NCI-H2171 (cell line): Measurements from ENCODE around the gene KIR3DL3.
"Not testable (repeated sequence)": the region's sequence is repeated elsewhere in the genome, so short reads cannot be mapped to it uniquely, and the experiment has no call there.

Source experiments
- DNase-seq: peaks from one replicate; lab custom pipeline; 2025; lab: John Stamatoyannopoulos, UW

The KIR3DL3 gene

DNA sequence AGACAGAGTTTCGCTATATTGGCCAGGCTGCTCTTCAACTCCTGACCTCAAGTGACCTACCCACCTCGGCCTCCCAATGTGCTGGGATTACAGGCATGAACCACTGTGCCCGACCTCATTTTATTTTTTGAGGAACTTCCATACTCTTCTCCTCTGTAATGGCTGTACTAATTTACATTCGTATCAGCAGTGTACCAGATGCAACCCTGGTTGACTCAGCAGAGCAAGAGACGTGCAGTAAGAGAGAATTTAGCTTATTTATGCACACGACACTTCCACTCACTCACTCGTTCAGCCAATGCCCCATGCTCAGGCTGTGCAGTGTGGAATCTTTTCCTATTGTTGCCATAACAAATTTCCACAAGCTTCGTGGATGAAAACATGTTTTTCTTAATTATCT lies 6.9 kb downstream of the KIR3DL3 start:
- DNase-seq, result no peak

DNA sequence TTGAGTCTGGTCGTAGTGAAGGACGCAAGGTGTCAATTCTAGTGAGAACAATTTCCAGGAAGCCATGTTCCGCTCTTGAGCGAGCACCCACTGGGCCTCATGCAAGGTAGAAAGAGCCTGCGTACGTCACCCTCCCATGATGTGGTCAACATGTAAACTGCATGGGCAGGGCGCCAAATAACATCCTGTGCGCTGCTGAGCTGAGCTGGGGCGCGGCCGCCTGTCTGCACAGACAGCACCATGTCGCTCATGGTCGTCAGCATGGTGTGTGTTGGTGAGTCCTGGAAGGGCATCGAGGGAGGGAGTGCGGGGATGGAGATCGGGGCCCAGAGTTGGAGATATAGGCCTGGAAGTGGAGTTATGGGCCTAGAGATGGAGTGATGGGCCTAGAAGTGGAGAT lies 14.1 kb downstream of the KIR3DL3 start, which contains the start of gene KIR2DL3:
KIR2DL3 (plus strand) TSS at position 208 of the 400 bp plus-strand sequence; CDS start at position 241, 33 bp downstream.
- DNase-seq, result not testable (repeated sequence)

DNA sequence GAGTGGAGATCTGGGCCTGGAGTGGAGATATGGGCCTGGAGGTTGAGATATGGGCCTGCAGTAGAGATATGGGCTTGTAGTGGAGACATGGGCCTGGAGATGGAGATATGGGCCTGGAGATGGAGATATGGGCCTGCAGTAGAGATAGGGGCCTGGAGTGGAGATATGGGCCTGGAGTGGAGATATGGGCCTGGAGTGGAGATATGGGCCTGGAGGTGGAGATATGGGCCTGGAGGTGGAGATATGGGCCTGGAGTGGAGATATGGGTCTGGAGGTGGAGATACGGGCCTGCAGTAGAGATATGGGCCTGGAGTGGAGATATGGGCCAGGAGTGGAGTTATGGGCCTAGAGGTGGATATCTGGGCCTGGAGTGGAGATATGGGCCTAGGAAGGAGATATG lies 14.5 kb downstream of the KIR3DL3 start:
- no peak for DNase-seq

DNA sequence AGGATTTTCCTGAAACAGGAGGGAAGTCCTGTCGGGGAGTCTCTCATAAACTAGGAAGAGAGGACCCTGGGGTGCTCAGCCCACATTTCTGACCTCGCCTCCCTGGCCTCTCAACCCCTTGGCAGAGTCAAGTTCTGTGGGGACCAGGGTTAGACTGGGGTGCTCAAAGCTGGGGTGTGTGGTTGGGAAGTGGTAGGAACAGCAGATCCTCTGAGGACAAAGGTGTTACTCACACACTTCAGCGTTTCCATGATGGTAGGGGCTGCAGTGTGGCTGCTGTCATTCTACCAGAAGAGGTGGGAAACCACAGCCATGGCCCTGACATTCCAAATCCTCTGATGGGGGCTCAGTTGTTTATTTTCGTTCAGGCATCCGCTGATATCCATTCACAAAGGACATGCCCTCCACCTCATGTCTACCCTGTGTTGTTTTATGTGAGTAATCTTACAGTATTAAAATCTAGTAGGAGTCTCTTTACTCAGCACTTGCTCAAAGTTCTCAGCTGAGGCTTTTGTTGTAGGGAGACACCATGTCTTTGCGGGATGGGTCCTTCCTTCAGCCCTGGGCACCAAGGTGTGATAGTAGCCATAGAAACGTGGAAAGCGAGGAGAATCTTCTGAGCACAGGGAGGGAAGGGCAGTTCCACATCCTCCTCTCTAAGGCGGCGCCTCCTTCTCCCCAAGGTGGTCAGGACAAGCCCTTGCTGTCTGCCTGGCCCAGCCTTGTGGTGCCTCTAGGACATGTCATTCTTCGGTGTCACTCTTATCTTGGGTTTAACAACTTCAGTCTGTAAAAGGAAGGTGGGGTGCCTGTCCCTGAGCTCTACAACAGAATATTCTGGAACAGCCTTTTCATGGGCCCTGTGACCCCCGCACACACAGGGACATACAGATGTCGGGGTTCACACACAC lies 15.6 kb downstream of the KIR3DL3 start:
- no peak for DNase-seq

DNA sequence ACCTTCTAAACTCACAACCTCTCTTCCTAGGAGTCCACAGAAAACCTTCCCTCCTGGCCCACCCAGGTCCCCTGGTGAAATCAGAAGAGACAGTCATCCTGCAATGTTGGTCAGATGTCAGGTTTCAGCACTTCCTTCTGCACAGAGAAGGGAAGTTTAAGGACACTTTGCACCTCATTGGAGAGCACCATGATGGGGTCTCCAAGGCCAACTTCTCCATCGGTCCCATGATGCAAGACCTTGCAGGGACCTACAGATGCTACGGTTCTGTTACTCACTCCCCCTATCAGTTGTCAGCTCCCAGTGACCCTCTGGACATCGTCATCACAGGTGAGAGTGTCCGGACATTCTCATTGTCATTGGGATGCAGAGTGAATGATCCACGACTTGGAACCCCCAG lies 17.7 kb downstream of the KIR3DL3 start:
- DNase-seq, result not testable (repeated sequence)

DNA sequence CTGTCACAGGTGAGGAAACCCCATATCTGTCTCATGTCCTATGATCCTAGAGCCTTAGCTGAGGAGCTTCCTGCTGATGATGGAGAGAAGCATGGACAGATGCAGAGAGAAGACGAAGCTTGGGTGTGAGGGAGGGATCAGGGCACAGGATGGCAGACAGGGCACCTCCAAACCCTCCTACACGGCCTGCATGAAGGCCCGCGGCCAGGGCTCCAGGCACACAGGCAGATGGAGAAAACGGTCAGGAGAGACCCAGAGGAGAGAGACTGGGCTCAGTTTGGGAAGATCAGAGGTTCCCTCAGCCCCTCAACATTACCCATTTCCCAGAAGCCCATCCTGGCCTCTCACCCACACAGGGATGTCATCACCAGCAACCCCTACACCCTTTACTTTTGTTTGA lies 19.8 kb downstream of the KIR3DL3 start:
- DNase-seq, result not testable (repeated sequence)

DNA sequence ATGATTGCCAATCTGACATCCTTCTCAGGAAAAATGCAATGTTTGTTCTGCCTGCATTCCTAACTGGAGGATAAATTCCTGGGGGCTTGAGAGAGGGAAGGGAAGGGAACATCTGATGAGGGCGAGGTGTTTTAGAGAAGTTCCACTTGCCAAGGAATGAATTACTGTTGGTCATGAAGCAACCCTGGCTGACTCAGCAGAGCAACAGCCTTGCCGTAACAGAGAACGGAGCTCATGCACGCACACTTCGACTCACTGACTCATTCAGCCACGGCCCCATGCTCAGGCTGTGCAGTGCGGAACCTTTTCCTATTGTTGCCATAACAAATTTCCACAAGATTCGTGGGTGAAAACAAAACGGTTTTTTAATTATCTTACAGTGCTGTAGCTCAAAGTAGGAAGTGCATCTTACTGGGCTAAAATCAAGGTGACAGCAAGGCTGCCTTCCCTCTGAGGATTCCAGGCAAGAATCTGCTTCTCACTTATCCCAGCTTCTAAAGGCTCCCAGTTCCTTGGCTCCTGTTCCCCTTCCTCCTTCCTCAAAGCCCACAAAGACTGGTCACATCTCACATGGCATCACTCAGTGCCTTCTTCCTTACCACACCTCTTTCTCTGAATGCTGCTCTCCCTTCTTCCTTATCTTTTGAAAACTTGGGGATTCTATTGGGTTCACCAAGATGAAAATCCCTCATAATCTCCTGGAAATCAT lies 23.5 kb downstream of the KIR3DL3 start:
- not testable (repeated sequence) for DNase-seq

DNA sequence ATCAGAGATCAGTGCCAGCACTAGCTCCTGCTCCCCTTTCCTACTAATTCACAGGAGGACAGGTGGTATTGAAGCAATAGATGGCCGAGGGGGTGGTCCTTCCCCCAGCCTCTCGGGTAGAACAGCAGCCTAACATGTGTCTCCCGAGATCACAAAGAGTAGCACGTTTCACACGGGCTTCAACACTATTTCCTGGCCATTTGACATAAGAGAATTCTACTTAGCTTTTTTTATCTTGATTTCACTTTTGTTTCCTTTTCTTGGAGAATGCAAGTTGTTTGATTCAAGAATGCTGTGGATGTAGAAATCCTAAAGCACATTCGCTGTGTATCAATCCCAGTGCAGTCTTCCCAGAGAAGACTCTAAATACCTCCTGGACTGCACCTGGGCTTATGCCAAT lies 26.0 kb downstream of the KIR3DL3 start:
- not testable (repeated sequence) for DNase-seq

DNA sequence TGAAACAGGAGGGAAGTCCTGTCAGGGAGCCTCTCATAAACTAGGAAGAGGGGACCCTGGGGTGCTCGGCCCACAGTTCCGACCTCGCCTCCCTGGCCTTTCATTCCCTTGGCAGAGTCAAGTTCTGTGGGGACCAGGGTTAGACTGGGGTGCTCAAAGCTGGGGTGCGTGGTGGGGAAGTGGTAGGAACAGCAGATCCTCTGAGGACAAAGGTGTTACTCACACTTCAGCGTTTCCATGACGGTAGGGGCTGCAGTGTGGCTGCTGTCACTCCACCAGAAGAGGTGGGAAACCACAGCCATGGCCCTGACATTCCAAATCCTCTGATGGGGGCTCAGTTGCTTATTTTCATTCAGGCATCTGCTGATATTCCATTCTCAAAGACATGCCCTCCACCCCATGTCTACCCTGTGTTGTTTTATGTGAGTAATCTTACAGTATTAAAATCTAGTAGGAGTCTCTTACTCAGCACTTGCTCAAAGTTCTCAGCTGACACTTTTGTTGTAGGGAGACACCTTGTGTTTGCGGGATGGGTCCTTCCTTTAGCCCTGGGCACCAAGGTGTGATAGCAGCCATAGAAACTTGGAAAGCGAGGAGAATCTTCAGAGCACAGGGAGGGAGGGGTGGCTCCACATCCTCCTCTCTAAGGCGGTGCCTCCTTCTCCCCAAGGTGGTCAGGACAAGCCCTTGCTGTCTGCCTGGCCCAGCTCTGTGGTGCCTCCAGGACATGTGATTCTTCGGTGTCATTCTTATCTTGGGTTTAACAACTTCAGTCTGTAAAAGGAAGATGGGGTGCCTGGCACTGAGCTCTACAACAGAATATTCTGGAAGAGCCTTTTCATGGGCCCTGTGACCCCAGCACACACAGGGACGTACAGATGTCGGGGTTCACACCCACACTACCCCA lies 32.2 kb downstream of the KIR3DL3 start:
- not testable (repeated sequence) for DNase-seq

DNA sequence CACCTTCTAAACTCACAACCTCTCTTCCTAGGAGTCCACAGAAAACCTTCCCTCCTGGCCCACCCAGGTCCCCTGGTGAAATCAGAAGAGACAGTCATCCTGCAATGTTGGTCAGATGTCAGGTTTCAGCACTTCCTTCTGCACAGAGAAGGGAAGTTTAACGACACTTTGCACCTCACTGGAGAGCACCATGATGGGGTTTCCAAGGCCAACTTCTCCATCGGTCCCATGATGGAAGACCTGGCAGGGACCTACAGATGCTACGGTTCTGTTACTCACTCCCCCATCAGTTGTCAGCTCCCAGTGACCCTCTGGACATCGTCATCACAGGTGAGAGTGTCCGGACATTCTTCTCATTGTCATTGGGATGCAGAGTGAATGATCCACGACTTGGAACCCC lies 34.3 kb downstream of the KIR3DL3 start:
- not testable (repeated sequence) for DNase-seq

DNA sequence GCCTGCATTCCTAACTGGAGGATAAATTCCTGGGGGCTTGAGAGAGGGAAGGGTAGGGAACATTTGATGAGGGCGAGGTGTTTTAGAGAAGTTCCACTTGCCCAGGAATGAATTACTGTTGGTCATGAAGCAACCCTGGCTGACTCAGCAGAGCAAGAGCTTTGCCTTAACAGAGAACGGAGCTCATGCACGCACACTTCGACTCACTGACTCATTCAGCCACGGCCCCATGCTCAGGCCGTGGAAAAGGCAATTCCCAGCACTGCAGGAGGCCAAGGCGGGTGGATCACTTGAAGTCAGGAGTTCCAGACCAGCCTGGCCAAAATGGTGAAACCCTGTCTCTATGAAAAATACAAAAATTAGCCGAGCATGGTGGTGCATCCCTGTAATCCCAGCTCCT lies 40.0 kb downstream of the KIR3DL3 start:
- not testable (repeated sequence) for DNase-seq

DNA sequence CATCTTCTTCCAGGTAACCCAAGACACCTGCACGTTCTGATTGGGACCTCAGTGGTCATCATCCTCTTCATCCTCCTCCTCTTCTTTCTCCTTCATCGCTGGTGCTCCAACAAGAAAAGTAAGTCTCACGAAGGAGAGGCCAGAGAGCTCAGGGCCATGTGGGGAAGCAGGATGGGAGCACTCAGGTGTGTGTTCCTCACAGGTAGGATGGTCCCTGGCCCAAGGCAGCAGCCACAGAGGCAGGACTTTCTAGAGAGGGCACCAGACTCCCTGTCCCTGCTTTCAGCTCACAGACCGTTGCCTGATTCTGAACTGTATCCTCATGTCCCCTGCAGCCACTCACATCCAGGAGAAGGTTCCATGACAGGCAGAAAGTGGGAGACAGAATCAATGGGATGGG lies 42.2 kb downstream of the KIR3DL3 start:
- not testable (repeated sequence) for DNase-seq

DNA sequence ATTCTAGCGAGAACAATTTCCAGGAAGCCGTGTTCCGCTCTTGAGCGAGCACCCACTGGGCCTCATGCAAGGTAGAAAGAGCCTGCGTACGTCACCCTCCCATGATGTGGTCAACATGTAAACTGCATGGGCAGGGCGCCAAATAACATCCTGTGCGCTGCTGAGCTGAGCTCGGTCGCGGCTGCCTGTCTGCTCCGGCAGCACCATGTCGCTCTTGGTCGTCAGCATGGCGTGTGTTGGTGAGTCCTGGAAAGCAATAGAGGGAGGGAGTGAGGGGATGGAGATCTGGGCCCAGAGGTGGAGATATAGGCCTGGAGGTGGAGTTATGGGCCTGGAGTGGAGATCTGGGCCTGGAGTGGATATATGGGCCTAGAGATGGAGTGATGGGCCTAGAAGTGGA lies 45.4 kb downstream of the KIR3DL3 start, which contains the start of gene KIR2DL1:
KIR2DL1 (plus strand) TSS at position 148 of the 400 bp plus-strand sequence; CDS start at position 206, 58 bp downstream.
- not testable (repeated sequence) for DNase-seq

DNA sequence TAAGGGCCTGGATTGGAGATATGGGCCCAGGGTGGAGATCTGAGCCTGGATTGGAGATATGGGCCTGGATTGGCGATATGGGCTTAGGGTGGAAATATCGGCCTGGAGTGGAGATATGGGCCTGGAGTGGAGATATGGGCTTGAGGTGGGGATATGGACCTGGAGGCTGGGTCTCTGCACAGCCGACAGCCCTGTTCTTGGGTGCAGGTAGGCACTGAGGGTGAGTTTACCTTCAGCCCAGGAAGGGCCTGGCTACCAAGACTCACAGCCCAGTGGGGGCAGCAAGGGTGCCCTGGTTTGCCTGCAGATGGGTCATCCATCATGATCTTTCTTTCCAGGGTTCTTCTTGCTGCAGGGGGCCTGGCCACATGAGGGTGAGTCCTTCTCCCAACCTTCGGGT lies 46.3 kb downstream of the KIR3DL3 start:
- not testable (repeated sequence) for DNase-seq

DNA sequence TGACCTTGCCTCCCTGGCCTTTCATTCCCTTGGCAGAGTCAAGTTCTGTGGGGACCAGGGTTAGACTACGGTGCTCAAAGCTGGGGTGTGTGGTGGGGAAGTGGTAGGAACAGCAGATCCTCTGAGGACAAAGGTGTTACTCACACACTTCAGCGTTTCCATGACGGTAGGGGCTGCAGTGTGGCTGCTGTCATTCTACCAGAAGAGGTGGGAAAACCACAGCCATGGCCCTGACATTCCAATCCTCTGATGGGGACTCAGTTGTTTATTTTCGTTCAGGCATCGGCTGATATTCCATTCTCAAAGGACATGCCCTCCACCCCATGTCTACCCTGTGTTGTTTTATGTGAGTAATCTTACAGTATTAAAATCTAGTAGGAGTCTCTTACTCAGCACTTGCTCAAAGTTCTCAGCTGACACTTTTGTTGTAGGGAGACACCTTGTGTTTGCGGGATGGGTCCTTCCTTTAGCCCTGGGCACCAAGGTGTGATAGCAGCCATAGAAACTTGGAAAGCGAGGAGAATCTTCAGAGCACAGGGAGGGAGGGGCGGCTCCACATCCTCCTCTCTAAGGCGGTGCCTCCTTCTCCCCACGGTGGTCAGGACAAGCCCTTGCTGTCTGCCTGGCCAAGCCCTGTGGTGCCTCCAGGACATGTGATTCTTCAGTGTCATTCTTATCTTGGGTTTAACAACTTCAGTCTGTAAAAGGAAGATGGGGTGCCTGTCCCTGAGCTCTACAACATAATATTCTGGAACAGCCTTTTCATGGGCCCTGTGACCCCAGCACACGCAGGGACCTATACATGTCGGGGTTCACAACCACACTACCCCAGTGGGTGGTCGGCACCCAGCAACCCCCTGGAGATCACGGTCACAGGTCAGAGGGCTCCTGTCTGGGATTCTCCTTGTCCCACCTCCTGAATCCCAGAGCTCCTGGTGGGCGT lies 47.0 kb downstream of the KIR3DL3 start:
- not testable (repeated sequence) for DNase-seq

DNA sequence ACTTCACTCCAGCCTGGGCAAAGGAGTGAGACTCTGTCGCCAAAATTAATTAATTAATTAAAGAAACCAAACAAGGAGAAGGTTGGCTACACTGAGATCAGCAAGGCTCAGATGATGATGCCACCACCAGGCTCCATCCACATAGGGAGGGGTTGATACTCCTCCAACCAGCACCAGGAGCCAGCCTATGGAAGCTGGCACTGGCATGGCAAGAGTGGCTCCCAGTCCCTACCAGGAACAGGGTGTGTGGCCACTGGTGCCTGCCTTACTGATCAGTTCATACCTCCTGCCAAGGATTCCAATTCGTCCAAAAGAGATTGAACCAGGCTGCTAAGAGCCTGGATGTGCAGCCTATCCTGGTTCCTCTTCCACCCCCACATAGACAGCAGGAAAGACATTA lies 48.4 kb downstream of the KIR3DL3 start:
- DNase-seq, result not testable (repeated sequence)

DNA sequence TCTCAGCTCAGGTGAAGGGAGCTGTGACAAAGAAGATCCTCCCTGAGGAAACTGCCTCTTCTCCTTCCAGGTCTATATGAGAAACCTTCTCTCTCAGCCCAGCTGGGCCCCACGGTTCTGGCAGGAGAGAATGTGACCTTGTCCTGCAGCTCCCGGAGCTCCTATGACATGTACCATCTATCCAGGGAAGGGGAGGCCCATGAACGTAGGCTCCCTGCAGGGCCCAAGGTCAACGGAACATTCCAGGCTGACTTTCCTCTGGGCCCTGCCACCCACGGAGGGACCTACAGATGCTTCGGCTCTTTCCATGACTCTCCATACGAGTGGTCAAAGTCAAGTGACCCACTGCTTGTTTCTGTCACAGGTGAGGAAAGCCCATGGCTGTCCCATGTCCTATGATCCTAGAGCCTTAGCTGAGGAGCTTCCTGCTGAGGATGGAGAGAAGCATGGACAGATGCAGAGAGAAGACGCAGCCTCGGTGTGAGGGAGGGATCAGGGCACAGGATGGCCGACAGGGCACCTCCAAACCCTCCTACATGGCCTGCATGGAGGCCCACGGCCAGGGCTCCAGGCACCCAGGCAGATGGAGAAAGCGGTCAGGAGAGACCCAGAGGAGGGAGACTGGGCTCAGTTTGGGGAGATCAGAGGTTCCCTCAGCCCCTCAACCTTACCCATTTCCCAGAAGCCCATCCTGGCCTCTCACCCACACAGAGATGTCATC lies 51.0 kb downstream of the KIR3DL3 start:
- DNase-seq, result not testable (repeated sequence)

DNA sequence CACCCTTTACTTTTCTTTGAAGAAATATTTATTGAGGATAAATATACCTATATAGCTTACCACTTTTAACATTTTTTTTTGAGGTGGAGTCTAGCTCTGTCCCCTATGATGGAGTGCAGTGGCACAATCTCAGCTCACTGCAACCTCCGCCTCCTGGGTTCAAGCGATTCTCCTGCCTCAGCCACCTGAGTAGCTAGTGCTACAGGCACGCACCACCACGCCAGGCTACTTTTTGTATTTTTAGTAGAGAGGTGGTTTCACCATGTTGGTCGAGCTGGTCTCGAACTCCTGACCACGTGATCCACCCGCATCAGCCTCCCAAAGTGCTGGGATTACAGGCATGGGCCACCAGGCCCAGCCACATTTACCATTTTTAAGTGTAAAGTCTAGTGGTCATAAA lies 51.6 kb downstream of the KIR3DL3 start:
- DNase-seq, result not testable (repeated sequence)

DNA sequence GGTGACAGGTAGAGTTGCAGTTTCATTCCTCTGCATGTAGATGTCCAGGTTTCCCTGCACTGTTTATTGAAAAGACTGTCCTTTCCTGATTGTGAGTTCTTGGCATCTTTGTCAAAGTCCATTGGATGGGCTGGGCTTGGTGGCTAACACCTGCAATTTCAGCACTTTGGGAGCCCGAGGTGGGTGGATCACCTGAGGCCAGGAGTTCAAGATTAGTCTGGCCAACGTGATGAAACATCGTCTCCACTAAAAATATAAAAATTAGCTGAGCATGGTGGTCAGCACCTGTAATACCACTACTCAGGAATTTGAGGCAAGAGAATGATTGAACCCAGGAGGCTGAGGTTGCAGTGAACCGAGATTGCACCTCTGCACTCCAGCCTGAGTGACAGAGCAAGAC lies 53.6 kb downstream of the KIR3DL3 start:
- DNase-seq, result not testable (repeated sequence)

DNA sequence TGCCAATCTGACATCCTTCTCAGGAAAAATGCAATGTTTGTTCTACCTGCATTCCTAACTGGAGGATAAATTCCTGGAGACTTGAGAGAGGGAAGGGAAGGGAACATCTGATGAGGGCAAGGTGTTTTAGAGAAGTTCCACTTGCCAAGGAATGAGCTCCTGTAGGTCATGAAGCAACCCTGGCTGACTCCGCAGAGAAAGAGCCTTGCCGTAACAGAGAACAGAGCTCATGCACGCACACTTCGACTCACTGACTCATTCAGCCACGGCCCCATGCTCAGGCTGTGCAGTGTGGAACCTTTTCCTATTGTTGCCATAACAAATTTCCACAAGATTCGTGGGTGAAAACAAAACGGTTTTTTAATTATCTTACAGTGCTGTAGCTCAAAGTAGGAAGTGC lies 54.7 kb downstream of the KIR3DL3 start:
- not testable (repeated sequence) for DNase-seq
